ENCODE measurements around the gene ZNF497. TPM values are rescaled to one million over a fixed set of nuclear protein-coding genes. Genes with fewer than 3 reads are reported as not detected.

ZNF497 gene
- total RNA-seq, 6 experiments from 2014 or later: 0.73 to 3.1 (median 1.7) TPM

- H3K4me3 ChIP-seq: no peak overlapping the region
- H3K4me1 ChIP-seq: peaks cover 0 to 34% (median 15%) of the 10 kb centered on the region in 4 donors
- DNase-seq: peak in 1 of 3 donors; percentile 22
- ATAC-seq: peak in 1 of 4 donors; percentile 15
- intact Hi-C loops (cut with DNase I): no loop called here
- peaks cover 0 to 3% (median 0%) of the 10 kb centered on the region in 4 donors for H3K36me3 ChIP-seq
- 51% methylated on average over 7 of the region's 10 CpGs for WGBS (ENCODE audit: insufficient coverage, low coverage, low lambda C conversion rate, missing lambda C conversion rate)
- H3K27me3 ChIP-seq: no peaks in the 10 kb centered on the region
- no peaks in the 10 kb centered on the region for H3K9me3 ChIP-seq
- no peak for TF ChIP-seq POLR2A (IDR thresholded peaks at IDR 0.05)
- TF ChIP-seq CTCF (IDR thresholded peaks at IDR 0.05): no peak
- H3K27ac ChIP-seq: no peak overlapping the region
Measured at GRCh38 chr19:58355215-58355796, 7.2 kb downstream of the ZNF497 start.

GRCh38 chr19:58354478-58355030 is 8.0 kb downstream of the ZNF497 start:
- H3K27me3 ChIP-seq: no peaks in the 10 kb centered on the region
- intact Hi-C loops (cut with DNase I): no loop called here
- no peaks in the 10 kb centered on the region for H3K9me3 ChIP-seq
- TF ChIP-seq POLR2A (IDR thresholded peaks at IDR 0.05) (no peak), CTCF (IDR thresholded peaks at IDR 0.05) (no peak)
- peak in 1 of 3 donors; percentile 12 for DNase-seq
- 33% methylated on average over 1 of the region's 6 CpGs for WGBS (ENCODE audit: insufficient coverage, low coverage, low lambda C conversion rate, missing lambda C conversion rate)
- H3K36me3 ChIP-seq: peaks cover 0 to 9% (median 0%) of the 10 kb centered on the region in 4 donors
- H3K4me1 ChIP-seq: peaks cover 2 to 42% (median 16%) of the 10 kb centered on the region in 4 donors
- no peak for ATAC-seq
- no peak overlapping the region for H3K27ac ChIP-seq
- H3K4me3 ChIP-seq: no peak overlapping the region

DNA sequence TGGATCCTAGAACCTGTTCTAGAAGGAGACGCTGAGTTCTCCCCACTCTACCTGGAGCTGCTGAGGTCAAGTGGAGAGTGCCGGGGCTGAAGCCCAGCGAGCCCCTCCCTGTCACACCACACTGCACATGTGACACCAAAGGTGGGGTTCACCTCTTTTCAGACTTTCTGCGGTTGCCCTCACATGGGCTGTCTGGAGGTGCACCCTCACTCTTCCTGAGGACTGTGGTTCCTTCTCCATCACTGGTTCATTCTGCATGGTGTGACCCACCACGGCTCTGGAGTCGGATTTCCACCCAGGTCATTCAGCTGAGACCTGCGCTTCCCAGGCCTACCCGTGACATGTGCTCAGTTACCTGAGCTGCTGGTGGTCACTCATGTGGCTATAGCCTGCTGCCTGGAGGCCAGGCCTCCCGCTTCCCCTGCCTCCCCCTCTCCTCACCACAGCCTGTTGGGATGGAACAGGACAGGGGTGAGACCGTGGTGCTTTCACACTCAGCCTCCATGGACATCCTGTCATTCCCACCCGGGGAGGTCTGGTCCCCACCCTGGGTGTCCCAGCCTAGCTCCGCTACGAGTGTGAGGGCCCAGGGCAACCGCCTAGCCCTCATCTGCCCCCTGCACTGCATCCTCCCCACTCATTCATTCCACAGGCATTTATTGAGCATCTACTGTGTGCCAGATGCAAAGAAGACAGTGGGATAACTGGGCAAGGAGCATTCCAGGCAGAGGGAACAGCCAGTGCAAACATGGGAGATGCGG is 8.7 kb downstream of the ZNF497 start:
- Histone ChIP-seq H3K27me3 (no peaks in the 10 kb centered on the region), H3K27ac (peak overlapping the region in 2 of 3 donors; percentile 44 to 72), H3K4me1 (peaks cover 2 to 48% (median 18%) of the 10 kb centered on the region in 4 donors), H3K4me3 (peak overlapping the region in 2 of 3 donors; percentile 69 to 83), H3K9me3 (no peaks in the 10 kb centered on the region), H3K36me3 (peaks cover 0 to 9% (median 0%) of the 10 kb centered on the region in 4 donors)
- peak; percentile 3 to 20 (median 8) for ATAC-seq
- DNase-seq: peak in 1 of 3 donors; percentile 24
- no peak for TF ChIP-seq POLR2A (IDR thresholded peaks at IDR 0.05)
- TF ChIP-seq CTCF (IDR thresholded peaks at IDR 0.05): no peak
- intact Hi-C loops (cut with DNase I): no loop called here
- WGBS (ENCODE audit: insufficient coverage, low coverage, low lambda C conversion rate, missing lambda C conversion rate): 56% methylated on average over 8 of the region's 15 CpGs

GRCh38 chr19:58352760-58353671 is 9.5 kb downstream of the ZNF497 start, which contains the start of gene A1BG:
TSS of gene A1BG (minus strand) at chr19:58353492. CDS start at chr19:58353437, 55 bp downstream.
- 62% methylated on average over 6 of the region's 26 CpGs for WGBS (ENCODE audit: insufficient coverage, low coverage, low lambda C conversion rate, missing lambda C conversion rate)
- DNase-seq: peak; percentile 85 to 90 (median 88)
- TF ChIP-seq POLR2A (IDR thresholded peaks at IDR 0.05) (peak; percentile 45), CTCF (IDR thresholded peaks at IDR 0.05) (no peak)

More at GRCh38 chr19:58352760-58353671, 9.5 kb downstream of the ZNF497 start, which contains the start of gene A1BG:
- Histone ChIP-seq H3K27ac (peak within 1 kb of the TSS; percentile 41 to 72 (median 44)), H3K4me1 (peaks cover 2 to 57% (median 23%) of the 10 kb centered on the region in 4 donors), H3K4me3 (peak within 1 kb of the TSS; percentile 69 to 83 (median 69)), H3K9me3 (no peaks in the 10 kb centered on the region), H3K36me3 (peaks cover 0 to 9% (median 0%) of the 10 kb centered on the region in 4 donors), H3K27me3 (no peaks in the 10 kb centered on the region)
- peak; percentile 61 to 82 (median 72) for ATAC-seq
- intact Hi-C loops (cut with DNase I): no loop called here

All from right lobe of liver (tissue), 6 donors.